B cell (primary cell): ENCODE measurements around the gene CORO1C. TPM values are rescaled to one million over a fixed set of nuclear protein-coding genes. Genes with fewer than 3 reads are reported as not detected.

ENCODE experiments used
- ATAC-seq: fragments of 200-7000 bp; cut with Tn5 transposase; one replicate; pipeline ENCODE4 v1.10.0; 2021; ENCODE audit warnings: low read depth, mild to moderate bottlenecking, moderate number of reproducible peaks, moderate library complexity
- CTCF ChIA-PET: fragments of 350-600 bp; sonication (Branson Sonifier 250); formaldehyde crosslinking; loops from one replicate; lab custom pipeline; 2021; ENCODE audit warnings: antibody characterized with exemption, inconsistent platforms; lab: Charles Lee
- POLR2A ChIA-PET: fragments of 350-600 bp; sonication (Branson Sonifier 250); formaldehyde crosslinking; loops from one replicate; lab custom pipeline; 2021; ENCODE audit warnings: antibody characterized with exemption; lab: Charles Lee
- DNase-seq: peaks from one replicate; pipeline ENCODE4 v3.0.0; 2013
- H2AFZ ChIP-seq: 2 replicates; pipeline ENCODE4 v1.6.1; 2012; ENCODE audit warnings: mild to moderate bottlenecking, low read depth, low read length; ENCODE audit not compliant: insufficient read depth, poor library complexity, severe bottlenecking
- H3K27ac ChIP-seq, 2 donors: 1 replicate in 1 of 2; 2 replicates in 1 of 2; pipeline ENCODE4 v1.5.1; 2012 to 2013; ENCODE audit warnings: low read length in 2 of 2, mild to moderate bottlenecking in 2 of 2, moderate library complexity in 1 of 2
- H3K27me3 ChIP-seq, 4 experiments: fragments of 200-600 bp in 1 of 4; sonication (generic) in 1 of 4; replicated peaks in 1 of 4; 1 replicate in 2 of 4; 2 replicates in 2 of 4; pipeline versions ENCODE4 v1.6.1 to v1.7.0; 2013 to 2016; ENCODE audit warnings: low read length in 3 of 4, mild to moderate bottlenecking in 2 of 4, mixed read lengths in 1 of 4, moderate library complexity in 1 of 4; ENCODE audit not compliant: insufficient read depth in 4 of 4, control insufficient read depth in 3 of 4; ENCODE audit errors: control extremely low read depth in 1 of 4
- H3K36me3 ChIP-seq, 2 experiments: replicated peaks in 1 of 2; 1 replicate in 1 of 2; 2 replicates in 1 of 2; pipeline versions ENCODE4 v1.6.1 to v1.7.1; 2013; ENCODE audit warnings: low read length in 1 of 2; ENCODE audit not compliant: insufficient read depth in 2 of 2, control insufficient read depth in 1 of 2; ENCODE audit errors: control extremely low read depth in 1 of 2, extremely low read depth in 1 of 2
- H3K4me1 ChIP-seq, 2 donors: fragments of 200-600 bp in 1 of 2; sonication (generic) in 1 of 2; 1 replicate in 1 of 2; 2 replicates in 1 of 2; pipeline versions ENCODE4 v1.5.1 to v1.6.1; 2013 to 2017; ENCODE audit warnings: low read length in 2 of 2; ENCODE audit not compliant: control insufficient read depth in 2 of 2, insufficient read depth in 2 of 2
- H3K4me2 ChIP-seq: replicated peaks from 2 replicates; pipeline ENCODE3; 2012; ENCODE audit warnings: mild to moderate bottlenecking, low read depth, low read length; ENCODE audit not compliant: poor library complexity, severe bottlenecking
- H3K4me3 ChIP-seq, 5 experiments: fragments of 200-600 bp in 1 of 5; sonication (generic) in 1 of 5; 1 replicate in 3 of 5; 2 replicates in 2 of 5; pipeline versions ENCODE4 v1.5.1 to v1.7.0; 2011 to 2016; ENCODE audit warnings: low read length in 4 of 5, mild to moderate bottlenecking in 4 of 5, low read depth in 2 of 5, control low read depth in 1 of 5, moderate library complexity in 1 of 5; ENCODE audit not compliant: insufficient read depth in 1 of 5; ENCODE audit errors: control extremely low read depth in 1 of 5, extremely low read depth in 1 of 5
- H3K79me2 ChIP-seq: fragments of 200-600 bp; sonication (generic); one replicate; pipeline ENCODE4 v1.6.0; 2016; ENCODE audit warnings: low read length; ENCODE audit not compliant: control insufficient read depth, insufficient read depth
- H3K9ac ChIP-seq: fragments of 200-600 bp; sonication (generic); 2 replicates; pipeline ENCODE4 v1.6.1; 2017; ENCODE audit warnings: mild to moderate bottlenecking, low read length, moderate library complexity
- H3K9me3 ChIP-seq, 3 donors: one replicate each; pipeline versions ENCODE4 v1.6.1 to v1.7.1; 2013; ENCODE audit warnings: low read length in 2 of 3; ENCODE audit not compliant: control insufficient read depth in 2 of 3, insufficient read depth in 1 of 3; ENCODE audit errors: control extremely low read depth in 1 of 3
- H4K20me1 ChIP-seq: 2 replicates; pipeline ENCODE4 v1.6.0; 2012; ENCODE audit warnings: mild to moderate bottlenecking, low read length; ENCODE audit not compliant: insufficient read depth, control insufficient read depth, poor library complexity, severe bottlenecking
- H3K27ac Mint-ChIP-seq: one replicate; pipeline ENCODE4 v1.8.0; 2021; ENCODE audit warnings: mixed read lengths
- H3K27me3 Mint-ChIP-seq: one replicate; pipeline ENCODE4 v1.8.0; 2021; ENCODE audit warnings: mixed read lengths
- H3K4me1 Mint-ChIP-seq: one replicate; pipeline ENCODE4 v1.8.0; 2021; ENCODE audit warnings: mixed read lengths
- H3K4me3 Mint-ChIP-seq: one replicate; pipeline ENCODE4 v1.8.0; 2021; ENCODE audit warnings: mixed read lengths
- H3K9me3 Mint-ChIP-seq: one replicate; pipeline ENCODE4 v1.8.0; 2022; ENCODE audit warnings: mixed read lengths; ENCODE audit not compliant: insufficient read depth
- CTCF ChIP-seq: fragments of 200-600 bp; IDR thresholded peaks from one replicate; pipeline ENCODE4 v1.8.0; 2022; ENCODE audit warnings: antibody characterized with exemption, mild to moderate bottlenecking
- EZH2 ChIP-seq: IDR thresholded peaks from 2 replicates; pipeline ENCODE4 v1.6.1; 2012; ENCODE audit warnings: borderline replicate concordance, low read depth, mild to moderate bottlenecking, moderate library complexity, low read length; ENCODE audit not compliant: insufficient read depth, poor library complexity, severe bottlenecking
- WGBS: methylation state at CpG from one replicate; pipeline ENCODE4 v1.1.5; 2013; ENCODE audit warnings: missing lambda C conversion rate; ENCODE audit not compliant: insufficient coverage; 5-methylcytosine and 5-hydroxymethylcytosine counted together
- intact Hi-C: fragments of 100-400 bp; cut with micrococcal nuclease; formaldehyde crosslinking; loops from one replicate; pipeline ENCODE4 v1.10.0; 2022
- polyA plus RNA-seq: library from polyadenylated mRNA; depleted of rRNA; stranded (reverse); fragments of >200 nt; gene quantifications from 2 replicates; pipeline ENCODE4 v1.2.3, GENCODE V29; 2012
- total RNA-seq, 2 donors: library from RNA; stranded (reverse); fragments of 120-200 nt in 1 of 2; gene quantifications; 1 replicate in 1 of 2; 2 replicates in 1 of 2; pipeline versions ENCODE4 v1.2.3 to v1.2.4, GENCODE V29; 2013 to 2022

CORO1C gene
- total and polyA plus RNA-seq, 2 donors (not counting 1 experiment from before 2014, with no cell fraction given): 19.2 to 68.0 TPM

- Mint-ChIP-seq H3K27me3 (no peaks in the 10 kb centered on the region), H3K9me3 (no peaks in the 10 kb centered on the region), H3K4me1 (peaks cover 28% of the 10 kb centered on the region), H3K27ac (peak overlapping the region; percentile 11), H3K4me3 (no peak overlapping the region)
- CTCF ChIA-PET: interaction anchor here (1.2 to 1.8 kb wide), 3 partner anchors 10 to 84 kb away, joined by 4 to 8 read pairs (median 5); no protein-coding TSS in a partner anchor
- ATAC-seq: no peak
- H3K4me2 ChIP-seq: no peak overlapping the region
- H3K27me3 ChIP-seq: no peaks in the 10 kb centered on the region
- H4K20me1 ChIP-seq: peaks cover 31% of the 10 kb centered on the region
- peaks cover 5 to 9% of the 10 kb centered on the region in 2 donors for H3K4me1 ChIP-seq
- no peak overlapping the region for H3K4me3 ChIP-seq
- POLR2A ChIA-PET: interaction anchor here (0.5 kb wide), 1 partner anchor 23 kb away, joined by 4 read pairs; no protein-coding TSS in a partner anchor
- TF ChIP-seq CTCF (no peak), EZH2 (no peak)
- H3K36me3 ChIP-seq: peaks cover 3 to 36% of the 10 kb centered on the region in 2 experiments
- H3K79me2 ChIP-seq: peaks cover 60% of the 10 kb centered on the region
- no peak overlapping the region for H3K9ac ChIP-seq
- DNase-seq: no peak
- no peak overlapping the region for H2AFZ ChIP-seq
- intact Hi-C loops: no loop called here
- no peaks in the 10 kb centered on the region for H3K9me3 ChIP-seq
- no peak overlapping the region for H3K27ac ChIP-seq
- WGBS: 86% methylated on average over 1 of the region's 5 CpGs
Measured at GRCh38 chr12:108701779-108702441, 29.4 kb downstream of the CORO1C start.

GRCh38 chr12:108700833-108701541 is 30.3 kb downstream of the CORO1C start:
- no peaks in the 10 kb centered on the region for H3K9me3 ChIP-seq
- TF ChIP-seq EZH2 (no peak), CTCF (no peak)
- H3K79me2 ChIP-seq: peaks cover 60% of the 10 kb centered on the region
- no peaks in the 10 kb centered on the region for H3K9me3 Mint-ChIP-seq
- H3K27ac Mint-ChIP-seq: no peak overlapping the region
- WGBS: 96% methylated on average over 5 of the region's 12 CpGs
- ChIA-PET POLR2A (no interaction called here), CTCF (no interaction called here)
- H2AFZ ChIP-seq: no peak overlapping the region
- H3K4me1 ChIP-seq: peaks cover 5 to 9% of the 10 kb centered on the region in 2 donors
- H3K4me1 Mint-ChIP-seq: peaks cover 35% of the 10 kb centered on the region
- peaks cover 3 to 36% of the 10 kb centered on the region in 2 experiments for H3K36me3 ChIP-seq
- no peak overlapping the region for H3K4me3 Mint-ChIP-seq
- no peak overlapping the region for H3K9ac ChIP-seq
- intact Hi-C loops: no loop called here
- peaks cover 39% of the 10 kb centered on the region for H4K20me1 ChIP-seq
- no peak for ATAC-seq
- no peaks in the 10 kb centered on the region for H3K27me3 Mint-ChIP-seq
- DNase-seq: no peak
- no peak overlapping the region for H3K4me3 ChIP-seq
- H3K27me3 ChIP-seq: no peaks in the 10 kb centered on the region
- no peak overlapping the region for H3K27ac ChIP-seq
- no peak overlapping the region for H3K4me2 ChIP-seq
